DND-41 (cell line): Measurements from ENCODE around the gene C1D.

Experiments
- CTCF ChIP-seq: IDR thresholded peaks from 2 replicates; pipeline ENCODE4 v1.5.1; 2012; ENCODE audit warnings: borderline replicate concordance, low read length, moderate library complexity, mild to moderate bottlenecking; ENCODE audit not compliant: poor library complexity, severe bottlenecking; ENCODE audit errors: extremely low read depth
- EZH2 ChIP-seq: IDR thresholded peaks from 3 replicates; pipeline ENCODE4 v1.6.1; 2012; ENCODE audit warnings: borderline replicate concordance, low read depth, mild to moderate bottlenecking, moderate library complexity, low read length, inconsistent platforms; ENCODE audit not compliant: severe bottlenecking

GRCh38 chr2:68027959-68028358 lies 34.8 kb downstream of the C1D start:
- no peak for TF ChIP-seq CTCF
- TF ChIP-seq EZH2: no peak
